Fibroblast of lung (primary cell): ENCODE data around the gene UBA3.

Source experiments
- EZH2 ChIP-seq: IDR thresholded peaks from 2 replicates; pipeline ENCODE4 v1.5.1; 2012; ENCODE audit warnings: low read length, control low read depth, mild to moderate bottlenecking; ENCODE audit errors: missing control alignments
- TF ChIP-seq, protein P1 (sequence below), 2 donors: IDR thresholded peaks in 1 of 2; conservative IDR thresholded peaks in 1 of 2; 1 replicate in 1 of 2; 2 replicates in 1 of 2; pipeline ENCODE4 v1.5.1; 2011 to 2012; ENCODE audit warnings: low read length in 2 of 2, control low read depth in 1 of 2, inconsistent platforms in 1 of 2, low read depth in 1 of 2, mild to moderate bottlenecking in 1 of 2

GRCh38 chr3:69121513-69121912, 41.3 kb upstream of the UBA3 start:
- TF ChIP-seq, protein P1, sequence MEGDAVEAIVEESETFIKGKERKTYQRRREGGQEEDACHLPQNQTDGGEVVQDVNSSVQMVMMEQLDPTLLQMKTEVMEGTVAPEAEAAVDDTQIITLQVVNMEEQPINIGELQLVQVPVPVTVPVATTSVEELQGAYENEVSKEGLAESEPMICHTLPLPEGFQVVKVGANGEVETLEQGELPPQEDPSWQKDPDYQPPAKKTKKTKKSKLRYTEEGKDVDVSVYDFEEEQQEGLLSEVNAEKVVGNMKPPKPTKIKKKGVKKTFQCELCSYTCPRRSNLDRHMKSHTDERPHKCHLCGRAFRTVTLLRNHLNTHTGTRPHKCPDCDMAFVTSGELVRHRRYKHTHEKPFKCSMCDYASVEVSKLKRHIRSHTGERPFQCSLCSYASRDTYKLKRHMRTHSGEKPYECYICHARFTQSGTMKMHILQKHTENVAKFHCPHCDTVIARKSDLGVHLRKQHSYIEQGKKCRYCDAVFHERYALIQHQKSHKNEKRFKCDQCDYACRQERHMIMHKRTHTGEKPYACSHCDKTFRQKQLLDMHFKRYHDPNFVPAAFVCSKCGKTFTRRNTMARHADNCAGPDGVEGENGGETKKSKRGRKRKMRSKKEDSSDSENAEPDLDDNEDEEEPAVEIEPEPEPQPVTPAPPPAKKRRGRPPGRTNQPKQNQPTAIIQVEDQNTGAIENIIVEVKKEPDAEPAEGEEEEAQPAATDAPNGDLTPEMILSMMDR (conservative IDR thresholded peaks at IDR 0.05 in 1 of 2, IDR thresholded peaks at IDR 0.05 in 1 of 2; ENCODE audit: low read depth in 1 of 2, low read length in 2 of 2) = no peak
- no peak for TF ChIP-seq EZH2
